H1 (cell line): ENCODE results near the gene SRGAP3. TPM values are rescaled to one million over a fixed set of nuclear protein-coding genes. Genes with fewer than 3 reads are reported as not detected.

Experiments
- CTCF ChIA-PET: fragments of 300-600 bp; sonication (Branson Sonifier 250); formaldehyde crosslinking; loops from one replicate; lab custom pipeline; 2021; ENCODE audit not compliant: partially characterized antibody; lab: Charles Lee
- POLR2A ChIA-PET: fragments of 300-600 bp; sonication (Branson Sonifier 250); formaldehyde crosslinking; loops from one replicate; lab custom pipeline; 2021; ENCODE audit warnings: inconsistent platforms; ENCODE audit not compliant: partially characterized antibody; lab: Charles Lee
- DNase-seq, 2 experiments: peaks; one replicate each; pipeline versions ENCODE4 v3.0.0 to v3.0.0-alpha.2; 2010 to 2022; ENCODE audit warnings: low spot score in 2 of 2, low read depth in 1 of 2, mixed read lengths in 1 of 2
- FAIRE-seq: peaks from 2 replicates; lab custom pipeline; 2011; peaks lifted over from hg19 to GRCh38; lab: Jason Lieb, UNC
- H2AFZ ChIP-seq: 2 replicates; pipeline ENCODE4 v1.8.1; 2012; ENCODE audit warnings: low read length, inconsistent platforms
- H2AK5ac ChIP-seq: 2 replicates; pipeline ENCODE4 v1.6.1; 2013; ENCODE audit warnings: low read depth, low read length
- H2BK120ac ChIP-seq: replicated peaks from 2 replicates; pipeline ENCODE3; 2013; ENCODE audit warnings: low read depth, low read length, inconsistent platforms
- H2BK12ac ChIP-seq: 2 replicates; pipeline ENCODE4 v1.6.1; 2013; ENCODE audit warnings: low read depth, low read length
- H2BK15ac ChIP-seq: 2 replicates; pipeline ENCODE4 v1.6.1; 2013; ENCODE audit warnings: low read length
- H2BK20ac ChIP-seq: 2 replicates; pipeline ENCODE4 v1.6.1; 2013; ENCODE audit warnings: low read length
- H2BK5ac ChIP-seq: 2 replicates; pipeline ENCODE4 v1.6.1; 2013; ENCODE audit warnings: low read depth, low read length
- H3K14ac ChIP-seq: 2 replicates; pipeline ENCODE4 v1.6.1; 2013; ENCODE audit warnings: inconsistent platforms; ENCODE audit not compliant: insufficient read length
- H3K18ac ChIP-seq: 2 replicates; pipeline ENCODE4 v1.6.1; 2013; ENCODE audit warnings: low read length; ENCODE audit errors: extremely low read depth
- H3K23ac ChIP-seq: 2 replicates; pipeline ENCODE4 v1.6.1; 2013; ENCODE audit warnings: inconsistent platforms; ENCODE audit not compliant: insufficient read length
- H3K23me2 ChIP-seq: 2 replicates; pipeline ENCODE4 v1.6.1; 2013; ENCODE audit warnings: low read depth, low read length
- H3K27ac ChIP-seq: 2 replicates; pipeline ENCODE4 v1.6.1; 2011; ENCODE audit warnings: low read depth, low read length, inconsistent platforms
- H3K27me3 ChIP-seq, 4 experiments: replicated peaks in 1 of 4; 1 replicate in 1 of 4; 2 replicates in 3 of 4; pipeline versions ENCODE4 v1.6.1 to v1.8.1; 2011 to 2013; ENCODE audit warnings: low read length in 3 of 4, mild to moderate bottlenecking in 3 of 4, inconsistent platforms in 2 of 4, mixed read lengths in 2 of 4, moderate library complexity in 1 of 4; ENCODE audit not compliant: control insufficient read depth in 3 of 4, insufficient read depth in 3 of 4; ENCODE audit errors: extremely low read depth in 1 of 4
- H3K36me3 ChIP-seq, 4 experiments: 2 replicates each; pipeline versions ENCODE4 v1.6.1 to v1.8.1; 2011 to 2013; ENCODE audit warnings: mild to moderate bottlenecking in 4 of 4, low read length in 3 of 4, moderate library complexity in 2 of 4, control low read depth in 1 of 4, inconsistent platforms in 1 of 4; ENCODE audit not compliant: insufficient read depth in 4 of 4, control insufficient read depth in 2 of 4
- H3K4ac ChIP-seq: replicated peaks from 2 replicates; pipeline ENCODE3; 2013; ENCODE audit warnings: low read length, low read depth, mixed read lengths, inconsistent platforms; ENCODE audit not compliant: insufficient read length
- H3K4me1 ChIP-seq, 4 experiments: replicated peaks in 1 of 4; 1 replicate in 1 of 4; 2 replicates in 3 of 4; pipeline versions ENCODE4 v1.6.1 to v1.8.1; 2011 to 2013; ENCODE audit warnings: low read length in 3 of 4, inconsistent platforms in 2 of 4, mixed read lengths in 1 of 4; ENCODE audit not compliant: insufficient read depth in 4 of 4, control insufficient read depth in 3 of 4
- H3K4me2 ChIP-seq, 2 experiments: 2 replicates each; pipeline versions ENCODE4 v1.6.1 to v1.8.1; 2011 to 2013; ENCODE audit warnings: low read depth in 2 of 2, low read length in 2 of 2, control low read depth in 1 of 2, inconsistent platforms in 1 of 2, mild to moderate bottlenecking in 1 of 2; ENCODE audit not compliant: insufficient read depth in 1 of 2
- H3K4me3 ChIP-seq, 4 experiments: fragments of 200-600, 300-600 bp in 1 of 4; sonication (generic), shearing (Covaris generic), sonication (Bioruptor Twin) in 1 of 4; 2 replicates each; pipeline versions ENCODE4 v1.5.1 to v1.8.1; 2011 to 2016; ENCODE audit warnings: low read length in 4 of 4, low read depth in 3 of 4, control low read depth in 2 of 4, inconsistent platforms in 2 of 4, mild to moderate bottlenecking in 2 of 4, mixed read lengths in 1 of 4, moderate library complexity in 1 of 4; ENCODE audit not compliant: insufficient read depth in 2 of 4; ENCODE audit errors: extremely low read depth in 1 of 4
- H3K56ac ChIP-seq: replicated peaks from 2 replicates; pipeline ENCODE3; 2013; ENCODE audit warnings: low read depth, mild to moderate bottlenecking, mixed read lengths, low read length, inconsistent platforms; ENCODE audit not compliant: insufficient read length
- H3K79me1 ChIP-seq: 2 replicates; pipeline ENCODE4 v1.6.1; 2013; ENCODE audit warnings: low read depth, low read length, control low read depth
- H3K79me2 ChIP-seq, 2 experiments: 2 replicates each; pipeline versions ENCODE4 v1.6.1 to v1.8.1; 2012 to 2013; ENCODE audit warnings: low read length in 2 of 2, mild to moderate bottlenecking in 2 of 2, inconsistent platforms in 1 of 2; ENCODE audit not compliant: insufficient read depth in 2 of 2, control insufficient read depth in 1 of 2
- H3K9ac ChIP-seq, 4 experiments: replicated peaks in 1 of 4; 1 replicate in 1 of 4; 2 replicates in 3 of 4; pipeline versions ENCODE4 v1.6.1 to v1.8.1; 2011 to 2013; ENCODE audit warnings: low read depth in 3 of 4, low read length in 3 of 4, control low read depth in 2 of 4, mild to moderate bottlenecking in 2 of 4, moderate library complexity in 2 of 4, inconsistent platforms in 1 of 4; ENCODE audit errors: extremely low read depth in 1 of 4
- H3K9me3 ChIP-seq, 2 experiments: 2 replicates each; pipeline versions ENCODE4 v1.6.1 to v1.8.1; 2012 to 2013; ENCODE audit warnings: mild to moderate bottlenecking in 2 of 2, moderate library complexity in 2 of 2, control low read depth in 1 of 2, inconsistent platforms in 1 of 2, low read depth in 1 of 2, low read length in 1 of 2, mixed read lengths in 1 of 2; ENCODE audit not compliant: insufficient read depth in 2 of 2
- H4K20me1 ChIP-seq, 2 experiments: replicated peaks in 1 of 2; 2 replicates each; pipeline versions ENCODE3 to v1.8.1; 2011 to 2013; ENCODE audit warnings: inconsistent platforms in 2 of 2, low read length in 2 of 2, mild to moderate bottlenecking in 1 of 2; ENCODE audit not compliant: insufficient read depth in 2 of 2, control insufficient read depth in 1 of 2
- H4K5ac ChIP-seq: 2 replicates; pipeline ENCODE4 v1.6.1; 2013; ENCODE audit warnings: low read length, low read depth, mixed read lengths, inconsistent platforms; ENCODE audit not compliant: insufficient read length
- H4K8ac ChIP-seq: 2 replicates; pipeline ENCODE4 v1.8.0; 2013; ENCODE audit warnings: mild to moderate bottlenecking, moderate library complexity, low read length, inconsistent platforms; ENCODE audit not compliant: insufficient read depth; ENCODE audit errors: extremely low read depth
- H4K91ac ChIP-seq: replicated peaks from 2 replicates; pipeline ENCODE3; 2013; ENCODE audit warnings: low read length, mixed read lengths, inconsistent platforms; ENCODE audit not compliant: insufficient read length
- ATF3 ChIP-seq: IDR thresholded peaks from 2 replicates; pipeline ENCODE4 v1.6.1; 2011; ENCODE audit warnings: low read depth, mild to moderate bottlenecking, low read length; ENCODE audit not compliant: insufficient read depth
- CBX5 ChIP-seq: fragments of 300-800, 300-1000 bp; sonication (generic); IDR thresholded peaks from 2 replicates; pipeline ENCODE4 v1.7.1; 2016; ENCODE audit warnings: antibody characterized with exemption, low read length, low read depth
- CEBPB ChIP-seq: IDR thresholded peaks from 2 replicates; pipeline ENCODE4 v1.6.1; 2012; ENCODE audit warnings: low read depth, low read length
- CHD2 ChIP-seq: IDR thresholded peaks from 2 replicates; pipeline ENCODE4 v1.6.1; 2012; ENCODE audit warnings: low read length, improper control_type of control experiment
- E2F6 ChIP-seq: IDR thresholded peaks from 2 replicates; pipeline ENCODE4 v1.6.1; 2012; ENCODE audit warnings: inconsistent platforms
- EP300 ChIP-seq, 2 experiments: IDR thresholded peaks; 1 replicate in 1 of 2; 2 replicates in 1 of 2; pipeline ENCODE4 v1.6.1; 2011 to 2012; ENCODE audit warnings: low read depth in 2 of 2, low read length in 2 of 2, mild to moderate bottlenecking in 2 of 2, borderline replicate concordance in 1 of 2, inconsistent platforms in 1 of 2, moderate library complexity in 1 of 2
- GABPA ChIP-seq: IDR thresholded peaks from 2 replicates; pipeline ENCODE4 v1.6.1; 2011; ENCODE audit warnings: mild to moderate bottlenecking, low read length, moderate library complexity, borderline replicate concordance; ENCODE audit not compliant: insufficient read depth
- HDAC6 ChIP-seq: IDR thresholded peaks from one replicate; pipeline ENCODE4 v1.7.1; 2012; ENCODE audit warnings: low read depth, mild to moderate bottlenecking, inconsistent platforms, low read length, moderate library complexity
- JUND ChIP-seq: IDR thresholded peaks from 2 replicates; pipeline ENCODE4 v1.6.1; 2011; ENCODE audit warnings: mild to moderate bottlenecking, improper control_type of control experiment, low read length
- NRF1 ChIP-seq: IDR thresholded peaks from 2 replicates; pipeline ENCODE4 v1.6.1; 2011; ENCODE audit warnings: mild to moderate bottlenecking, low read depth, low read length, improper control_type of control experiment
- RAD21 ChIP-seq, 2 experiments: IDR thresholded peaks in 1 of 2; conservative IDR thresholded peaks in 1 of 2; 2 replicates each; pipeline ENCODE4 v1.6.1; 2011; ENCODE audit warnings: low read depth in 2 of 2, low read length in 2 of 2, improper control_type of control experiment in 1 of 2, inconsistent platforms in 1 of 2, mild to moderate bottlenecking in 1 of 2, moderate library complexity in 1 of 2
- SIN3A ChIP-seq, 2 experiments: IDR thresholded peaks in 1 of 2; conservative IDR thresholded peaks in 1 of 2; 2 replicates each; pipeline ENCODE4 v1.6.1; 2011 to 2012; ENCODE audit warnings: low read length in 2 of 2, improper control_type of control experiment in 1 of 2, low read depth in 1 of 2, mild to moderate bottlenecking in 1 of 2
- SP4 ChIP-seq: IDR thresholded peaks from 2 replicates; pipeline ENCODE4 v1.6.1; 2012; ENCODE audit warnings: low read length, inconsistent platforms
- TCF12 ChIP-seq: IDR thresholded peaks from 2 replicates; pipeline ENCODE4 v1.6.1; 2011; ENCODE audit warnings: low read depth, mild to moderate bottlenecking, low read length
- polyA plus RNA-seq, 7 experiments: library from polyadenylated mRNA; depleted of rRNA in 3 of 7; stranded (reverse) in 5 of 7; unstranded in 2 of 7; fragments of >200 nt in 5 of 7; fragments of 200-250 nt in 2 of 7; gene quantifications; 1 replicate in 5 of 7; 2 replicates in 1 of 7; 4 replicates in 1 of 7; pipeline versions ENCODE4 v1.2.1 to v1.2.3, GENCODE V29; 2011 to 2013; ENCODE audit warnings: missing spikeins in 2 of 7, mixed read lengths in 2 of 7
- total RNA-seq: library from RNA; stranded (reverse); fragmentation: NEBNext Ultra II Directional; extraction: Animal tissue kit (Norgen Biotek cat#: 25700); gene quantifications from 2 replicates; pipeline ENCODE4 v1.2.1, GENCODE V29; 2021

The SRGAP3 gene
- total and polyA plus RNA-seq, 2 of the 8 experiments (the other 6 are each of a cell fraction or from before 2014, with no cell fraction given) = 5.8 to 11.4 TPM

GRCh38 chr3:8953313-8953712 is 296.1 kb downstream of the SRGAP3 start:
- no peak overlapping the region for H4K91ac ChIP-seq
- H2BK12ac ChIP-seq = no peak overlapping the region
- H3K27me3 ChIP-seq = no peaks in the 10 kb centered on the region
- no peak overlapping the region for H3K14ac ChIP-seq
- no peak for TF ChIP-seq SP4
- no peak for TF ChIP-seq CBX5
- TF ChIP-seq CEBPB = no peak
- no peak for TF ChIP-seq CHD2
- no peak for TF ChIP-seq GABPA
- TF ChIP-seq RAD21 (IDR thresholded peaks at IDR 0.05 in 1 of 2, conservative IDR thresholded peaks at IDR 0.05 in 1 of 2; ENCODE audit: low read depth in 2 of 2, low read length in 2 of 2) = no peak
- no peak for TF ChIP-seq EP300 (IDR thresholded peaks at IDR 0.05; ENCODE audit: borderline replicate concordance in 1 of 2, low read depth in 2 of 2, low read length in 2 of 2)
- TF ChIP-seq NRF1 = no peak
- no peak for TF ChIP-seq HDAC6
- TF ChIP-seq SIN3A (conservative IDR thresholded peaks at IDR 0.05 in 1 of 2, IDR thresholded peaks at IDR 0.05 in 1 of 2; ENCODE audit: low read depth in 1 of 2, low read length in 2 of 2) = no peak
- TF ChIP-seq TCF12 = no peak
- TF ChIP-seq E2F6 = no peak
- no peak for TF ChIP-seq JUND
- no peak for TF ChIP-seq ATF3
- H3K18ac ChIP-seq = no peak overlapping the region
- H3K4ac ChIP-seq = no peak overlapping the region
- H2AK5ac ChIP-seq = no peak overlapping the region
- H4K5ac ChIP-seq = no peak overlapping the region
- ChIA-PET POLR2A (no interaction called here), CTCF (interaction anchor here (2.7 kb wide), 1 partner anchor 34 kb away, joined by 9 read pairs; no protein-coding TSS in a partner anchor)
- H3K23ac ChIP-seq = no peak overlapping the region
- no peak overlapping the region for H3K27ac ChIP-seq
- H3K23me2 ChIP-seq = no peaks in the 10 kb centered on the region
- no peak overlapping the region for H2BK20ac ChIP-seq
- no peaks in the 10 kb centered on the region for H3K9me3 ChIP-seq
- H3K79me2 ChIP-seq = peaks cover 0 to 63% of the 10 kb centered on the region in 2 experiments; a peak in 2 of 4 replicates
- H2BK5ac ChIP-seq = no peak overlapping the region
- H3K79me1 ChIP-seq = peaks cover 2% of the 10 kb centered on the region; the same call in 1 of the 2 replicates
- no peak overlapping the region for H3K4me2 ChIP-seq
- H2BK15ac ChIP-seq = no peak overlapping the region
- FAIRE-seq (no peak), DNase-seq (no peak)
- H3K4me3 ChIP-seq = no peak overlapping the region
- H3K4me1 ChIP-seq = no peaks in the 10 kb centered on the region
- no peak overlapping the region for H4K8ac ChIP-seq
- no peak overlapping the region for H2AFZ ChIP-seq
- H2BK120ac ChIP-seq = no peak overlapping the region
- H4K20me1 ChIP-seq = peaks cover 0 to 12% of the 10 kb centered on the region in 2 experiments
- H3K9ac ChIP-seq = no peak overlapping the region
- H3K36me3 ChIP-seq = peaks cover 0 to 18% (median 4%) of the 10 kb centered on the region in 4 experiments; a peak in 2 of 8 replicates
- no peak overlapping the region for H3K56ac ChIP-seq
